ENCODE measurements around the gene SLC25A26. TPM values are rescaled to one million over a fixed set of nuclear protein-coding genes. Genes with fewer than 3 reads are reported as not detected.
"Not testable (repeated sequence)": the region's sequence is repeated elsewhere in the genome, so short reads cannot be mapped to it uniquely, and the experiment has no call there.

SLC25A26 gene
- polyA plus RNA-seq (ENCODE audit: insufficient read length), result 26.4 TPM

- peak; percentile 91 for DNase-seq (ENCODE audit: low read depth)
Measured at GRCh38 chr3:66220602-66221377, at the start of gene SLC25A26. Gene SLC25A26, plus strand, starts transcription at chr3:66221001. Its CDS starts 94 bp downstream, at chr3:66221095.

DNA sequence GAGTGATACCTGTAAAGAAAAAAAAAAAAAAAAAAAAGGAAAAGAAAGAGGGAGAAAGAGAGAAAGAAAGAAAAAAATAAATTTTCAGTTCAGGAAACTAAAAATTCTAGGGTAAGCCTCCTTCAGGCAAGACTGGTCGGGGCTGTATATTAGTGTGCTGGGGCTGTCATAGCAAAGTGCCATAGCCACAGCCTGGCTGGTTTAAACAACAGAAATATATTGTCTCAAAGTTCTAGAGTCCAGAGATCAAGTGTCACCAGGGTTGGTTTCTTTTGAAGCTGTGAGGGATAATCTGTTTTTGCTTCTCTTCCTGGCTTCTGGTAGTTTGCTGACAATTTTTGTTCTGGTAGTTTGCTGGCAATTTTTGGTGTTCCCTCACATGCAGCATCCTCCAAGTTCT is 48.4 kb upstream of the SLC25A26 start:
- no peak for DNase-seq (ENCODE audit: low read depth)

GRCh38 chr3:66177026-66177425 is 43.8 kb upstream of the SLC25A26 start:
- no peak for DNase-seq (ENCODE audit: low read depth)

- DNase-seq (ENCODE audit: low read depth), result no peak
Measured at GRCh38 chr3:66178206-66178605, 42.6 kb upstream of the SLC25A26 start.

- no peak for DNase-seq (ENCODE audit: low read depth)
Measured at GRCh38 chr3:66179793-66180192, 41.0 kb upstream of the SLC25A26 start.

DNA sequence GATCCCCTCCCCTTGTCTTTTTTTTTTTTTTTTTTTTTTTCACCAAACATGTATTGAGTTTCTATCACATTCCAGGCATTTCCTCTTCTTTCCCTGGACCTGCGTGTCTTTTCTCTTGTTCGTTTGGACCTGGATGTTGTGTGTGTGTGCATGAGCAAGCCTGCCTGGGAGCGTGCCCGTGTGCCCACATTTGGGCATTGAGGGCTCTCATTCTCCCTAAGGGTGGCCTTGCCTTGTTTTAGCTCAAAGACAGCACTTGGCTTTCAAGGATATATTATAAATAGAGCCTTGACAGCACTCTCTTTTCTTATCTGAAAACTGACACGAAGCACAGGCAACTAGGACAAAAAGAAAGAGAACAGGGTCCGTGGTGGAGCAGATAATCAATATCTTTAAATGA is 39.0 kb upstream of the SLC25A26 start:
- no peak for DNase-seq (ENCODE audit: low read depth)

DNA sequence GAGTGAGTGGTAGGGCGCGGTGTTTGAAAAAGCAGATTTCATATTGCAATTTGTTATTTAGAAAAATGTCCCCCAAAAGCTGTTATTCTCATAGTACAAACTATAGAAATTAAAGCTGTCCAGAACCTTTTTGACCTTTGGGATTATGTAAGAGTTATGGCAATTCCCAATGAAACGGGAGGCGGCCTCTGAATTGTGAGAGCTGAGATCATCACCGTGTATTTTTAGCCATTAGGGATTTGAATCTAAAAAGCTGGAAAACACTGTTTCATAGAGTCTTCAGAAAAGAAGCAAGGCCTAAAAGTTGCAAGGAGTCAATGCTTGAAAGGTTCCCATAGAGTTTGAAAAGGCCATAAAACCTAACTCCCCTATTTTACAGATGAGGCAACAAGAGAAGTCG is 38.6 kb upstream of the SLC25A26 start:
- DNase-seq (ENCODE audit: low read depth), result no peak

GRCh38 chr3:66186545-66186944 is 34.3 kb upstream of the SLC25A26 start:
- DNase-seq (ENCODE audit: low read depth), result no peak

- DNase-seq (ENCODE audit: low read depth), result peak; percentile 25
Measured at GRCh38 chr3:66195347-66195783, 25.4 kb upstream of the SLC25A26 start.

GRCh38 chr3:66196633-66197032 is 24.2 kb upstream of the SLC25A26 start:
- no peak for DNase-seq (ENCODE audit: low read depth)

- DNase-seq (ENCODE audit: low read depth), result no peak
Measured at GRCh38 chr3:66198437-66199088, 22.2 kb upstream of the SLC25A26 start.

DNA sequence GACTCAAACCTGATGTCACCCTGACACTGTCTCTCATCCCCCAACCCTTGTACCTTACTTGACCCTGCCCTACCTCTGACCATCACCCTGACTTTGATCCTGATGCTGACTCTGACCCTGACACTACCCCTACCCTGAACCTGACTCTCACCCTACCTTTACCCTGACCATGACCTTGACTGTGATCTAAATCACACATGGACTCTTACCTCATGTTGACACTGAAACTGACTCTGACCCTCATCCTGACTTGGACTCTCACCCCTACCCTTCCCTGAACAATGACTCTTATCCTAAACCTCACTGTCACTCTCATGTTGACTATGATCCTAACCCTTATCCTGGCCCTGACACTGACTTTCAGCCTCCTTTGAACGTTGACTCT is 21.7 kb upstream of the SLC25A26 start:
- no peak for DNase-seq (ENCODE audit: low read depth)

- no peak for DNase-seq (ENCODE audit: low read depth)
Measured at GRCh38 chr3:66200147-66200546, 20.7 kb upstream of the SLC25A26 start.

- no peak for DNase-seq (ENCODE audit: low read depth)
Measured at GRCh38 chr3:66200786-66201185, 20.0 kb upstream of the SLC25A26 start.

DNA sequence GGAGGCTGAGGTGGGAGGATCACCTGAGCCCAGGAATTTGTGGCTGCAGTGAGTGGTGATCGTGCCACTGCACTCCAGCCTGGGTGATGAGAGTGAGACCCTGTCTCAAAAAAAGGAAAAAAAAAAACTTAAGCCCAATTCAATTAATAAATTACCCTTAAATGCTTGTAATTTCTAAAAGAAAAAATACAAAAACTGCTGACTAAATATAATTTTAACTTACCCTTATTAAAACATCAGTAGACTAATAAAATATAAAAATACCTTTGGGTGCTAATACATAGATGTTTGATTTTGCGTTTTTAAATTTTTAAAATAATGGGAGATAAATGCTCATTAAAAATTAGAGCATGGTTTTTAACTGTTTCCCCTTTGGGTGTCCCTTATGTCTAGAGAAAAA is 17.5 kb upstream of the SLC25A26 start:
- DNase-seq (ENCODE audit: low read depth), result no peak

DNA sequence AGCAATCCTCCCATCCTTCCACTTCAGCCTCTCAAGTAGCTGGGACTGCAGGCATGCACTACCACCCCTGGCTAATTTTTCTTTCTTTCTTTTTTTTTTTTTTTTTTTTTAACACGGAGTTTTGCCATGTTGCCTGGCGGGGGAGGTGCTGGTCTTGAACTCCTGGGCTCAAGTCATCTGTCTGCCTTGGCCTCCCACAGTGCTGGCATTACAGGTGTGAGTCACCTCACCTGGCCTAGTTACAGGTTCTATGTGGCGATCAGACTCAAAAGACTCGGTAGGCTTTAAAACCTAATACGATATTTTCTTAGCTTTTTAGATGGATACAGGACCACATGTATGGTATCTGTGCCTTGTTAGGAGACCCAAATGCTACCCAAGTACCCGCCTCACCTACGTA is 14.0 kb upstream of the SLC25A26 start:
- DNase-seq (ENCODE audit: low read depth), result no peak

DNA sequence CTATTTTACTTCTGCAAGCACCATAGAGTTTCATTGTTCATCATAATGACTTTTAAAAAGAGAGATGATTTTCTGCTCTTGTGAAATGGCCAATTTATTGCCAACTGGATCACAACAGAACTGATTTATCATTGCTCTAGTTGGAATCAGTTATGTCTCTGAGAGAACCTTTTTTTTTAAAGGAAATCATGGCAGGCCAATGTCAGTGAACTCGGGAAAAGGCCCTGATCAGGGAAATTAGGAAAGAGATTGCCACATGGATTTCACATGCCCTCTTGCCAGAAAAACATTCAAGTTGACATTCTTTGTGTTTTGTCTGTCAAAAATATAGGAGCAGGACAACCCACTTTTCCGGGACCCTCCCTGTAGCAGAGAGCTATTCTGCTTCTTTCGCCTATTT is 12.6 kb upstream of the SLC25A26 start:
- no peak for DNase-seq (ENCODE audit: low read depth)

DNA sequence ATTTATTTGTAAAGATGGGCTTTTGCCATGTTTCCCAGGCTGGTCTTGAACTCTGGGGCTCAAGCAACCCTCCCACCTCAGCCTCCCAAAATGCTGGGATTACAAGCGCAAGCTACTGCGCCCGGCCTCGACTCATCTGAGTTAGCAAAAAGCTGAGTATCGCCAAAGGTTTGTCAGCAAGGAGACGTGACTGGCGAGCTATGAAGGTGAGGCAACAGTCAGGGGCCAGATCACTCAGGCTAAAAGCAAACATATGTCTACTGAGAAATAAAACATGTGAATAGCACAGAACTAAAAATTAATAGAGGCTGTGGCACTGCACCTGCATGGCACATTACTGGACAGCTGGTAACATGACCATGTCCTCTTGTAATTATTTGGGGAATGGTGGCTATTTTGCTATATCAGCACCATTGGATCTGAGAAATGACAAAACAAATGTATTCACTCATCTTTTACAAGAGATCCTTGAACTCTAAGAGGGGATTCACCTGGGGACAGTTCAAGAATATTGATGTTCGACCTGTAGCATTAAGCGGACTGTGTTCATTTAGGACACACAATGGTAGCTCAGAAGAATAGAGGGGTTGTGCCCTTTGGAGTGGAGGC is 10.0 kb upstream of the SLC25A26 start:
- no peak for DNase-seq (ENCODE audit: low read depth)

DNA sequence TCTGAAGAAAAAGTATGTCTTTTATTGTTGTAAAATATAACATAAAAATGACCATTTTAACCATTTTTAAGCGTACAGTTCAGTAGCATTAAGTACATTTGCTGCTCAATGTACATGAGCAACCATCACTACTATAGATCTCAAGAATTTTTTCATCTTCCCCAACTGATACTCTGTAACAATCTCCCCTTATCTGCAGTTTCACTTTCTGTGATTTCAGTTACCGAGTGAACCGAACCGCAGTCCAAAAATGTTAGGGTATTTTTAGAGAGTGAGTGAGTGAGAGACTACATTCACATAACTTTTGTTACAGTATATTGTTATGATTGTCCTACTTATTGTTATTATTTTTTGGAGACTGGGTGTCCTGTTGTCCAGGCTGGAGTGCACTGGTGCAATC is 9.0 kb upstream of the SLC25A26 start:
- DNase-seq (ENCODE audit: low read depth), result no peak

DNA sequence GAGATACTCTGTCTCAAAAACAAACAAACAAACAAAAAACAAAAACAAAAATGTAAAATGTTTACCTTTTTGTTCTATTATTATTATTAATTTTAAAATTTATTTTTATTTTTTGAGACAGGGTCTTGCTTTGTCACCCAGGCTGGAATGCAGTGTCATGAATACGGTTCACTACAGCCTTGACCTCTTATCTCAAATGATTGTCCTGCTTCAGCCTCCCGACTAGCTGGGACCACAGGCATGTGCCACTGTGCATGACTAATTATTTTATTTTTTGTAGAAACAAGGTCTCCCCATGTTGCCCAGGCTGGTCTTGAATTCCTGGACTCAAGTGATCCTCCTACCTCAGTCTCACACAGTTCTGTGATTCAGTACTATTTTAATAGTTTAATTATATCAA is 5.7 kb upstream of the SLC25A26 start:
- DNase-seq (ENCODE audit: low read depth), result no peak

DNA sequence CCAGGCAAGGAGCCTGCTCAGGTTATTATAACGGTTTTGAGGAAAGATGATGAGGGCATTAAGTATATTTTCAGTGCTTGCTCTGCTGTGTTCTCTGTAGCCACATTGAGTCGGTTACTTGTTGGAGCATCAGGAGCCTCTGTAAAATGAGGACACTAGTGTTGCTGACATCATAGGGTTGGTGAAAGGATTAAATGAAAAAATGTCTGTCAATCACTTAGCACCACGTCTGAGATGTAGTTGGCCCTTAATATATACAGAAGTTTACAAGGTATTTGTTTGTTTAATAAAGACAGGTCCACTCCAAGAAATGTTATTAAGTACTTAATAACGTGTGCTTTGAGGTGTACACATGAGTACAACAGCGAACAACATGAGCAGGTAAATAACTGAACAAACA is 735 bp upstream of the SLC25A26 start:
- no peak for DNase-seq (ENCODE audit: low read depth)

DNA sequence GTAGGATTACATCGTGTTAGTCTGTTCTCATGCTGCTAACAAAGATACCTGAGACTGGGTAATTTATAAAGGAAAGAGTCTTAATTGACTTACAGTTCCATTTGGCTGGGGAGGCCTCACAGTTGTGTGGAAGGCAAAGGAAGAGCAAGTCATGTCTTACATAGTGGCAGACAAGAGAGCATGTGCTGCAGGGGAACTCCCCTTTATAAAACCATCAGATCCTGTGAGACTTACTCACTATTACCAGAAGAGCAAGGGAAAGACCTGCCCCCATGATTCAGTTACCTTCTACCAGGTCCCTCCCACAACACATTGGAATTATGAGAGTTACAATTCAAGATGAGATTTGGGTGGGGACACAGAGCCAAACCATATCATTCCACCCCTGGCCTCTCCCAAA is 3.4 kb downstream of the SLC25A26 start:
- DNase-seq (ENCODE audit: low read depth), result no peak

- DNase-seq (ENCODE audit: low read depth), result not testable (repeated sequence)
Measured at GRCh38 chr3:66226093-66226492, 5.3 kb downstream of the SLC25A26 start.
